ENCODE measurements around the gene FOXP2. TPM values are rescaled to one million over a fixed set of nuclear protein-coding genes. Genes with fewer than 3 reads are reported as not detected.

Gene FOXP2
- total and polyA plus RNA-seq, 3 donors from 2014 or later: 2.5 to 5.9 (median 3.8) TPM

DNA sequence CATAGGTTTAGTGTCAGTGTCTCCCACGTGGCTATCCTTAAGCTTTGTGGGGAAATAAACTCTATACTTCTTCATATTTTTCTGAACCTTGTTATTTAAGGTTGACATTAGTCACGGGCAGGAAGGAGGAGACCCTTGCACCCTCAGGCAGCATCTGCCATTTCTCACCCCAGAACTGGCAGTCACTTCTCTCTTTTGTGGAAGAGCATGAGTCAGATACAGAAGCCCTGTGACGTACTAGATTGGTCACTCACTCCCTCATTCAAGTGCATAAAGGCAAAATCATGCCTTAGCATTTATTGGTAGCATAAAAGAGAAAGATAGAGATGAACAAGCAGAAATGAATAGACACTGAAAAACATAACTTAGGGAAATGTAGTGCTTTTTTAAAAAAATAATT, 301.3 kb downstream of the FOXP2 start:
- Histone ChIP-seq H3K27ac (no peak overlapping the region), H3K27me3 (no peaks in the 10 kb centered on the region), H3K9me3 (no peaks in the 10 kb centered on the region), H3K4me3 (no peak overlapping the region), H3K4me1 (no peaks in the 10 kb centered on the region), H3K36me3 (ENCODE audit: low read depth, missing control alignments) (no peaks in the 10 kb centered on the region)
- 55% methylated on average over 3 of the region's 3 CpGs for WGBS, 2 donors
- intact Hi-C loops (cut with DNase I; ENCODE audit: low total_unique reads): no loop called here
- no peak for DNase-seq
- no peak for TF ChIP-seq POLR2A (IDR thresholded peaks at IDR 0.05)
- TF ChIP-seq, protein P1, sequence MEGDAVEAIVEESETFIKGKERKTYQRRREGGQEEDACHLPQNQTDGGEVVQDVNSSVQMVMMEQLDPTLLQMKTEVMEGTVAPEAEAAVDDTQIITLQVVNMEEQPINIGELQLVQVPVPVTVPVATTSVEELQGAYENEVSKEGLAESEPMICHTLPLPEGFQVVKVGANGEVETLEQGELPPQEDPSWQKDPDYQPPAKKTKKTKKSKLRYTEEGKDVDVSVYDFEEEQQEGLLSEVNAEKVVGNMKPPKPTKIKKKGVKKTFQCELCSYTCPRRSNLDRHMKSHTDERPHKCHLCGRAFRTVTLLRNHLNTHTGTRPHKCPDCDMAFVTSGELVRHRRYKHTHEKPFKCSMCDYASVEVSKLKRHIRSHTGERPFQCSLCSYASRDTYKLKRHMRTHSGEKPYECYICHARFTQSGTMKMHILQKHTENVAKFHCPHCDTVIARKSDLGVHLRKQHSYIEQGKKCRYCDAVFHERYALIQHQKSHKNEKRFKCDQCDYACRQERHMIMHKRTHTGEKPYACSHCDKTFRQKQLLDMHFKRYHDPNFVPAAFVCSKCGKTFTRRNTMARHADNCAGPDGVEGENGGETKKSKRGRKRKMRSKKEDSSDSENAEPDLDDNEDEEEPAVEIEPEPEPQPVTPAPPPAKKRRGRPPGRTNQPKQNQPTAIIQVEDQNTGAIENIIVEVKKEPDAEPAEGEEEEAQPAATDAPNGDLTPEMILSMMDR (IDR thresholded peaks at IDR 0.05): no peak

DNA sequence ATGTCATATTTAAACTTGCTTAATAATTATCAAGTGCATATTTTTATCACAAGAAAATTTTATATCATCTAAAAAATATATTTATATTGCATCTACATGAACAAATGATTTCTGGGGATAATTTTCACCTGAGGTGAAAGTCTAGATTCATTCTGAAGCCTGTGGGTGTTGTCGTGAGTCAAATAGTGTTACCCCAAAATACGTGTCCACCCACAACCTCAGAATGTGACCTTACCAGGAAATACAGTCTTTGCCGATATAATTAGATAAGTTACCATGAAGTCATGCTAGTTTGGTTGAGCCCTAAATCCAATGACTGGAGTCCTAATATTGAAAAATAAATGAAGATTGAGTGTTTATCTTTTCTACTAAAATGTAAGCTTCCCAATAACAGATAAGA, 304.2 kb downstream of the FOXP2 start:
- no peaks in the 10 kb centered on the region for H3K27me3 ChIP-seq
- H3K36me3 ChIP-seq (ENCODE audit: low read depth, missing control alignments): no peaks in the 10 kb centered on the region
- no peak for DNase-seq
- H3K9me3 ChIP-seq: no peaks in the 10 kb centered on the region
- TF ChIP-seq, protein P1 (IDR thresholded peaks at IDR 0.05): no peak
- no peak for TF ChIP-seq POLR2A (IDR thresholded peaks at IDR 0.05)
- no peak overlapping the region for H3K4me3 ChIP-seq
- 88 to 90% methylated on average over 3 of the region's 3 CpGs for WGBS, 2 donors
- no peaks in the 10 kb centered on the region for H3K4me1 ChIP-seq
- intact Hi-C loops (cut with DNase I; ENCODE audit: low total_unique reads): no loop called here
- no peak overlapping the region for H3K27ac ChIP-seq

DNA sequence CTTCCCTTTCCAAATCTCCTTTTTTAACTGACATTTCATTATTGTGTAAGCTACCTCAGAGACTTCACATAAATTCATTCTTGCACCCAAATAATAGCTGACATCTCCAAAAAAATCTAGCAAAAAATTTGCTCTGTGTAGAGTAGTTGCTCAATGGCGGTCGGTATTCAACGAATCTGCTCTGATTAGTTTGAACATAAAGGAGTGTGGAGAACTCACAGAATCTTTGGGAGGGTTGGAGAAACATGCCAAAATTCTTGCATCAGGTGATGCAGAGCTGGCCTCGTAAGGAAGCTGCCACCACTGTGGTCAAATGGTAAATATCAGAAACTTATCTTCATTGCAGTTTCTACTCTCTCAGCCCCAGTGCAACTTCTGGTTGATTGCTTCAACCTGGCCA, 306.1 kb downstream of the FOXP2 start:
- H3K27ac ChIP-seq: no peak overlapping the region
- H3K36me3 ChIP-seq (ENCODE audit: low read depth, missing control alignments): no peaks in the 10 kb centered on the region
- H3K4me1 ChIP-seq: no peaks in the 10 kb centered on the region
- 59 to 61% methylated on average over 4 of the region's 4 CpGs for WGBS, 2 donors
- TF ChIP-seq POLR2A (IDR thresholded peaks at IDR 0.05): no peak
- TF ChIP-seq, protein P1 (IDR thresholded peaks at IDR 0.05): no peak
- no peaks in the 10 kb centered on the region for H3K9me3 ChIP-seq
- no peak for DNase-seq
- no peaks in the 10 kb centered on the region for H3K27me3 ChIP-seq
- H3K4me3 ChIP-seq: no peak overlapping the region
- intact Hi-C loops (cut with DNase I; ENCODE audit: low total_unique reads): no loop called here

DNA sequence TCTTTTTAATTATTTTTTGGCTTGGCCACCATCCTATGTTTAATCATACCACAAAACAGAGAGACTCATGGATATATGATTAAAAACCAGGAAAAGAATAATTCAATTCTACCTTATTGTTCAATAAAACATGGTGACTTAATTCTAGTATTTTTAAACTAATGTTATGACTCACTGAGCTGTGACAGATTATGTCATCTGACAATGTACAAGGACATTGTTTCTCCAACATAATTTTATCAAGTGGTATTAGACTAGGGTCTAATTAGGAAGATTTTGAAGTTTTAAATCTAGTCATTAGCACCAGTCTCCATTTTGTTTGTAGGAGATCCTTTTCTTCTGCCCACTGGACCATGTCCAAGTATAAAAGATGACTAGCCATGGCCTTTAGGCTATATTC, 307.9 kb downstream of the FOXP2 start:
- Histone ChIP-seq H3K27ac (no peak overlapping the region), H3K4me3 (no peak overlapping the region), H3K4me1 (no peaks in the 10 kb centered on the region), H3K9me3 (no peaks in the 10 kb centered on the region), H3K27me3 (no peaks in the 10 kb centered on the region), H3K36me3 (ENCODE audit: low read depth, missing control alignments) (no peaks in the 10 kb centered on the region)
- DNase-seq: no peak
- intact Hi-C loops (cut with DNase I; ENCODE audit: low total_unique reads): no loop called here
- TF ChIP-seq, protein P1 (IDR thresholded peaks at IDR 0.05): no peak
- TF ChIP-seq POLR2A (IDR thresholded peaks at IDR 0.05): no peak

DNA sequence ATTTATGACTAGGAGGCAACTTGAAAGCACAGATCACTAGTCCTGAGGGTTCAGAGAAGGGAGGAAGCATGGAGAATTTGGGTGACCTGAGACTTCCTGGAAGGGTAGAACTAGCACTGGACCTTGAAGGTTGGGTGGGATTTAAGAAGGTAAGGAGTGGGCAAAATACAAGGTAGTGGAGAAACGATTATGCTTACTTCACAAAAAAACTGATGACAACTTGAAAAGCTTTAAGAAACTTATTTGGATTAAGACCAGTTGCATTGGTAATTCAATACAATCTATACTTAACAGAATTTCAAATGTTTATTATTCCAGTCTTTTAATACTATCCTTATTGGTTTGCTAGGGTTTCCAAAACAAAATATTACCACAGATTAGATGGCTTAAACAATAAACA, 308.7 kb downstream of the FOXP2 start:
- H3K4me3 ChIP-seq: no peak overlapping the region
- intact Hi-C loops (cut with DNase I; ENCODE audit: low total_unique reads): no loop called here
- no peak for DNase-seq
- H3K4me1 ChIP-seq: no peaks in the 10 kb centered on the region
- H3K36me3 ChIP-seq (ENCODE audit: low read depth, missing control alignments): no peaks in the 10 kb centered on the region
- H3K27me3 ChIP-seq: no peaks in the 10 kb centered on the region
- TF ChIP-seq, protein P1 (IDR thresholded peaks at IDR 0.05): no peak
- H3K27ac ChIP-seq: no peak overlapping the region
- H3K9me3 ChIP-seq: no peaks in the 10 kb centered on the region
- WGBS, 2 donors: 70 to 72% methylated on average over 1 of the region's 1 CpG
